Loucy (cell line): ENCODE data around the gene C5orf52.

Source experiments
- H2AFZ ChIP-seq: fragments of 200-600 bp; sonication (generic); 2 replicates; pipeline ENCODE4 v1.6.0; 2016; ENCODE audit warnings: antibody characterized with exemption, mild to moderate bottlenecking, low read length, moderate library complexity
- H3F3A ChIP-seq: fragments of 200-600 bp; 2 replicates; pipeline ENCODE4 v1.6.0; 2016; ENCODE audit warnings: antibody characterized with exemption, low read depth, mild to moderate bottlenecking
- H3K27me3 ChIP-seq: fragments of 200-600 bp; sonication (generic); 2 replicates; pipeline ENCODE4 v1.6.1; 2014; ENCODE audit warnings: low read length, mild to moderate bottlenecking; ENCODE audit not compliant: insufficient read depth, poor library complexity, severe bottlenecking
- H3K36me3 ChIP-seq: fragments of 200-600 bp; sonication (generic); 2 replicates; pipeline ENCODE4 v1.6.1; 2016; ENCODE audit warnings: low read length; ENCODE audit not compliant: insufficient read depth
- H3K4me1 ChIP-seq: fragments of 200-600 bp; sonication (generic); 2 replicates; pipeline ENCODE4 v1.5.1; 2014; ENCODE audit warnings: low read length, mild to moderate bottlenecking; ENCODE audit not compliant: insufficient read depth, poor library complexity, severe bottlenecking
- H3K4me2 ChIP-seq: fragments of 200-600 bp; sonication (generic); 2 replicates; pipeline ENCODE4 v1.6.0; 2014; ENCODE audit warnings: antibody characterized with exemption, low read length, low read depth, mild to moderate bottlenecking; ENCODE audit not compliant: poor library complexity, severe bottlenecking
- H3K4me3 ChIP-seq: fragments of 200-600 bp; sonication (generic); 2 replicates; pipeline ENCODE4 v1.5.1; 2014; ENCODE audit warnings: low read length, mild to moderate bottlenecking, mixed read lengths; ENCODE audit not compliant: poor library complexity, severe bottlenecking
- H3K79me2 ChIP-seq: fragments of 200-600 bp; sonication (generic); 2 replicates; pipeline ENCODE4 v1.6.1; 2014; ENCODE audit warnings: low read length; ENCODE audit not compliant: insufficient read depth
- H3K9ac ChIP-seq: fragments of 200-600 bp; sonication (generic); 2 replicates; pipeline ENCODE4 v1.6.0; 2014; ENCODE audit warnings: mild to moderate bottlenecking, low read depth, low read length, moderate library complexity; ENCODE audit not compliant: poor library complexity, severe bottlenecking
- H3K9me2 ChIP-seq: fragments of 200-600 bp; sonication (generic); replicated peaks from 2 replicates; pipeline ENCODE4 v1.6.1; 2016; ENCODE audit warnings: low read depth, low read length, mixed read lengths
- H3K9me3 ChIP-seq: fragments of 200-600 bp; sonication (generic); 2 replicates; pipeline ENCODE4 v1.6.1; 2014; ENCODE audit warnings: mild to moderate bottlenecking, antibody characterized with exemption, low read length, low read depth; ENCODE audit not compliant: insufficient read depth
- H4K20me1 ChIP-seq: fragments of 200-600 bp; sonication (generic); 2 replicates; pipeline ENCODE4 v1.6.0; 2014; ENCODE audit warnings: antibody characterized with exemption, low read length, mild to moderate bottlenecking; ENCODE audit not compliant: insufficient read depth, poor library complexity, severe bottlenecking
- CTCF ChIP-seq: fragments of 200-600 bp; sonication (generic); conservative IDR thresholded peaks from 2 replicates; pipeline ENCODE4 v1.5.1; 2014; ENCODE audit warnings: mild to moderate bottlenecking, antibody characterized with exemption, low read length
- EZH2phosphoT487 ChIP-seq: fragments of 200-600 bp; IDR thresholded peaks from 2 replicates; pipeline ENCODE4 v1.6.1; 2018; ENCODE audit warnings: antibody characterized with exemption, mild to moderate bottlenecking, moderate library complexity, borderline replicate concordance

The C5orf52 gene

GRCh38 chr5:157670662-157671591 is at the start of gene C5orf52:
TSS of gene C5orf52 (plus strand) at chr5:157671533. CDS start at chr5:157671615, 82 bp downstream.
- Histone ChIP-seq H3K4me1 (no peaks in the 10 kb centered on the region), H2AFZ (no peak within 1 kb of the TSS), H3K4me3 (no peak within 1 kb of the TSS), H3K9ac (no peak within 1 kb of the TSS), H3K27me3 (no peaks in the 10 kb centered on the region), H3K4me2 (no peak within 1 kb of the TSS), H3K79me2 (no peaks in the 10 kb centered on the region), H3K9me3 (no peaks in the 10 kb centered on the region), H3K36me3 (no peaks in the 10 kb centered on the region), H3K9me2 (no peaks in the 10 kb centered on the region), H4K20me1 (no peaks in the 10 kb centered on the region), H3F3A (no peaks in the 10 kb centered on the region)
- TF ChIP-seq EZH2phosphoT487: no peak
- no peak for TF ChIP-seq CTCF

- no peak overlapping the region for H3K9ac ChIP-seq
- H2AFZ ChIP-seq: no peak overlapping the region
- H3K4me1 ChIP-seq: no peaks in the 10 kb centered on the region
- H3F3A ChIP-seq: no peaks in the 10 kb centered on the region
- H3K79me2 ChIP-seq: no peaks in the 10 kb centered on the region
- no peak overlapping the region for H3K4me3 ChIP-seq
- no peaks in the 10 kb centered on the region for H3K36me3 ChIP-seq
- no peaks in the 10 kb centered on the region for H3K9me3 ChIP-seq
- H3K27me3 ChIP-seq: no peaks in the 10 kb centered on the region
- H3K4me2 ChIP-seq: no peak overlapping the region
- H4K20me1 ChIP-seq: no peaks in the 10 kb centered on the region
- TF ChIP-seq EZH2phosphoT487: no peak
- TF ChIP-seq CTCF: no peak
- H3K9me2 ChIP-seq: no peaks in the 10 kb centered on the region
These were observed 47.2 kb upstream of the C5orf52 start for GRCh38 chr5:157624144-157624543.

- Histone ChIP-seq H2AFZ (no peak overlapping the region), H3K4me2 (no peak overlapping the region), H3K4me1 (no peaks in the 10 kb centered on the region), H4K20me1 (no peaks in the 10 kb centered on the region), H3K9ac (no peak overlapping the region), H3K4me3 (no peak overlapping the region), H3K9me3 (peaks cover 3% of the 10 kb centered on the region; the same call in 1 of the 2 replicates), H3K79me2 (no peaks in the 10 kb centered on the region), H3K36me3 (no peaks in the 10 kb centered on the region), H3K27me3 (no peaks in the 10 kb centered on the region), H3K9me2 (no peaks in the 10 kb centered on the region), H3F3A (no peaks in the 10 kb centered on the region)
- no peak for TF ChIP-seq CTCF
These were observed 44.5 kb upstream of the C5orf52 start for GRCh38 chr5:157626831-157627230.
